ENCODE measurements around the gene HUNK.

The HUNK gene

GRCh38 chr21:31879241-31879650, 6.4 kb downstream of the HUNK start:
- H3K4me3 ChIP-seq (ENCODE audit: low read length) = no peak overlapping the region
- H3K27me3 ChIP-seq (ENCODE audit: control insufficient read depth, low read length) = no peaks in the 10 kb centered on the region
- H3K27ac ChIP-seq (ENCODE audit: low read depth, low read length) = no peak overlapping the region
- TF ChIP-seq CTCF (IDR thresholded peaks at IDR 0.05; ENCODE audit: low read depth, low read length, poor library complexity, severe bottlenecking) = no peak
- TF ChIP-seq EZH2phosphoT487 (IDR thresholded peaks at IDR 0.05; ENCODE audit: borderline replicate concordance, low read length) = no peak
- H3K36me3 ChIP-seq (ENCODE audit: control insufficient read depth, low read length) = no peaks in the 10 kb centered on the region
- H3K9me3 ChIP-seq (ENCODE audit: control insufficient read depth, insufficient read depth, low read length) = no peaks in the 10 kb centered on the region
- H3F3A ChIP-seq (ENCODE audit: control insufficient read depth, insufficient read depth) = no peaks in the 10 kb centered on the region
- H3K9me2 ChIP-seq (replicated peaks; ENCODE audit: control insufficient read depth, low read length) = no peaks in the 10 kb centered on the region
- no peak overlapping the region for H3K4me2 ChIP-seq (ENCODE audit: low read length)
- H3K4me1 ChIP-seq (ENCODE audit: control insufficient read depth, low read length) = peaks cover 5% of the 10 kb centered on the region; the same call in 1 of the 2 replicates
- peaks cover 8% of the 10 kb centered on the region for H3K79me2 ChIP-seq (ENCODE audit: control insufficient read depth, low read length)
- H4K20me1 ChIP-seq (ENCODE audit: control insufficient read depth, insufficient read depth, low read depth, low read length) = peaks cover 3% of the 10 kb centered on the region; the same call in 1 of the 2 replicates

GRCh38 chr21:31879911-31880310, 7.1 kb downstream of the HUNK start:
- Histone ChIP-seq H4K20me1 (ENCODE audit: control insufficient read depth, insufficient read depth, low read depth, low read length) (peaks cover 3% of the 10 kb centered on the region; the same call in 1 of the 2 replicates), H3F3A (ENCODE audit: control insufficient read depth, insufficient read depth) (no peaks in the 10 kb centered on the region), H3K79me2 (ENCODE audit: control insufficient read depth, low read length) (peaks cover under 1% of the 10 kb centered on the region), H3K4me2 (ENCODE audit: low read length) (no peak overlapping the region), H3K27ac (ENCODE audit: low read depth, low read length) (no peak overlapping the region), H3K27me3 (ENCODE audit: control insufficient read depth, low read length) (no peaks in the 10 kb centered on the region), H3K9me2 (replicated peaks; ENCODE audit: control insufficient read depth, low read length) (no peaks in the 10 kb centered on the region), H3K4me3 (ENCODE audit: low read length) (no peak overlapping the region), H3K9me3 (ENCODE audit: control insufficient read depth, insufficient read depth, low read length) (no peaks in the 10 kb centered on the region), H3K36me3 (ENCODE audit: control insufficient read depth, low read length) (no peaks in the 10 kb centered on the region), H3K4me1 (ENCODE audit: control insufficient read depth, low read length) (no peaks in the 10 kb centered on the region)
- no peak for TF ChIP-seq EZH2phosphoT487 (IDR thresholded peaks at IDR 0.05; ENCODE audit: borderline replicate concordance, low read length)
- TF ChIP-seq CTCF (IDR thresholded peaks at IDR 0.05; ENCODE audit: low read depth, low read length, poor library complexity, severe bottlenecking) = no peak

GRCh38 chr21:31880816-31881215, 8.0 kb downstream of the HUNK start:
- TF ChIP-seq CTCF (IDR thresholded peaks at IDR 0.05; ENCODE audit: low read depth, low read length, poor library complexity, severe bottlenecking) = no peak
- TF ChIP-seq EZH2phosphoT487 (IDR thresholded peaks at IDR 0.05; ENCODE audit: borderline replicate concordance, low read length) = no peak
- Histone ChIP-seq H3K79me2 (ENCODE audit: control insufficient read depth, low read length) (no peaks in the 10 kb centered on the region; the same call in 1 of the 2 replicates), H3K4me1 (ENCODE audit: control insufficient read depth, low read length) (no peaks in the 10 kb centered on the region), H3F3A (ENCODE audit: control insufficient read depth, insufficient read depth) (no peaks in the 10 kb centered on the region), H3K4me3 (ENCODE audit: low read length) (no peak overlapping the region), H3K4me2 (ENCODE audit: low read length) (no peak overlapping the region), H3K9me3 (ENCODE audit: control insufficient read depth, insufficient read depth, low read length) (no peaks in the 10 kb centered on the region), H4K20me1 (ENCODE audit: control insufficient read depth, insufficient read depth, low read depth, low read length) (no peaks in the 10 kb centered on the region), H3K36me3 (ENCODE audit: control insufficient read depth, low read length) (no peaks in the 10 kb centered on the region), H3K9me2 (replicated peaks; ENCODE audit: control insufficient read depth, low read length) (no peaks in the 10 kb centered on the region), H3K27me3 (ENCODE audit: control insufficient read depth, low read length) (no peaks in the 10 kb centered on the region), H3K27ac (ENCODE audit: low read depth, low read length) (no peak overlapping the region)

Data from DOHH2 (cell line).